Stimulated activated CD8-positive, alpha-beta memory T cell treated with anti-CD3 and anti-CD28 coated beads, Interleukin-7, amount 100 ng/mL, for 48 hours (primary cell): ENCODE results near the gene INSIG1.

ENCODE experiments used
- DNase-seq, 2 donors: peaks; one replicate each; pipeline ENCODE4 v3.0.0-alpha.2; 2020; ENCODE audit warnings: low read depth in 1 of 2; ENCODE audit errors: extremely low read depth in 1 of 2

INSIG1 gene

DNA sequence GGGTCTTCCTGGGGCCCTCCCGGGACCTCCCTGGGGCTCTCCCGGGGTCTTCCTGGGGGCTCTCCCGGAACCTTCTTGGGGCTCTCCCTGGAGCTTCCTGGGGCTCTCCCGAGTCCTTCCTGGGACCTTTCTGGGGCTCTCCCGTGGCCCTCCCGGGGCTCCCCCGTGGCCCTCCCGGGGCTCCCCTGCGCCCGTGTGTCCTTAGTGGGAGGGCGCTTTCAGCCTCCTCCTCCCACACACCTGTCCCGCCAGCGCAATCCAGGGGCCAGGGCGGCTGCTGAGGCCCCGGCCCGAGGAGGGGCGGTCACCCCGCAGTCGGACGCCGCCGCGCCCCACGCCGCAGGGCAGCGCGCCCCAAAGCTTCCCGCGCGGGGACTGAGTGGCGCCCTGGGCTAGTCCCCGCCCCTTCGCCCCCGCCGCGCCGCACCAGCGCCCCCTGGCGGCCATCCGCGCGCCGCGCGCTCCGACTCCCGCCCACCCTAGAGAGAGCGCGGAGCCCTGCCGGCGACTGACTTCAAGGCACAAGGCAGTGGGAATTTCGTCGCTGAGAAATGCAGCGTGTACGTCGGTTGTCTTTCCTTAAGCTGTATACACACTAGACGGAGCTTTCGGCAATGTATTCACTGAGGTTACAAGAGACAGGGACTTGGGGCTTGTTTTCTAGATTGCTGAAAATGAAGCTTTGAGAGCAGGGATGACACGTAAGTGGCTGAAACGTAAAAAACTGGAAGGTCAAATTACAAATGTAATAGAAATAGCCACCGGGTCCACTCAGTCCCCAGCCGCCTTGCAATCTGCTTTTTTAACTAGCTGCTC, 47.1 kb downstream of the INSIG1 start:
- DNase-seq = peak; percentile 44 to 59

DNA sequence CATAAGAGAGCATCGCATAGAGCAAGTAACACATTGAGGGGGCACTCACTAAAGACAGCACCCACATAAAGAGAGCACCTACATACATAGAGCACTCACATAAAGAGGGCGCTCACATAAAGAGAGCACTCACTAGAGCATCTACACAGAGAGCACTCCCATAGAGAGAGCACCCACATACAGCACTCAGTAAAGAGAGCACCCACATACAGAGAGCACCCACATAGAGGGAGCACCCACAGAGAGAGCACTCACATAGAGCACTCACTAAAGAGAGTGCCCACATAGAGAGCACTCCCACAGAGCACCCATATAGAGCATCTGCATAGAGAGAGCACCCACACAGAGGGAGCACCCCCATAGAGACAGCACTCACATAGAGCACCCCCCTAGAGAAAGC, 47.8 kb downstream of the INSIG1 start:
- no peak for DNase-seq

DNA sequence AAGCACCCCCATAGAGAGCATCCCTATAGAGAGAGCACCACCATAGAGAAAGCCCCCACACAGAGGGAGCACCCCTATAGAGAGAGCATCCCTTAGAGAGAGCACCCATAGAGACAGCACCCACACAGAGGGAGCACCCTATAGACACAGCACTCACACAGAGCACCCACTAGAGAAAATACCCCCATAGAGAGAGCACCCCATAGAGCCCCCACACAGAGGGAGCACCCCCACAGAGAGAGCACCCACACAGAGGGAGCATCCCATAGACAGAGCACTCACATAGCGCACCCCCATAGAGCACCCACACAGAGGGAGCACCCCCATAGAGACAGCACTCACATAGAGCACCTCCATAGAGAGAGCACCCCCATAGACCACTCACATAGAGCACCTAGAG, 48.6 kb downstream of the INSIG1 start:
- no peak for DNase-seq

DNA sequence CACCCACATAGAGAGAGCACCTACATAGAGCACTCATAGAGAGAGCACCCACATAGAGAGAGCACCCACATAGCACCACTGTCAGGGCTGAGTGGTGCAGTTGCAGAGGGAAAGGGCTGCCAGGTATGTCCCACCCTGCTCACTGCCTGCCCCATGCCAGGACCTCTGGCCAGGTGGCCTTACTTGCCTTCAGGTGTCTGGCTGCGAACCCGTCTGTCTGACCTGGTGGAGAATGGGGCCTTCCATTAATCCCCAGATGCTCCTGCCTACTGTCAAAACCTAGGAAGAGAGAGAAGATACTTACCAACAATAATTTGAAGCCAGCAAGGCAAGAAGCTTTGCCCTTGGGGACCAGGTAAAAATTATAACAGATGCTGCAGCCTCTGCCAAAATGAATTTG, 51.1 kb downstream of the INSIG1 start:
- DNase-seq = no peak

DNA sequence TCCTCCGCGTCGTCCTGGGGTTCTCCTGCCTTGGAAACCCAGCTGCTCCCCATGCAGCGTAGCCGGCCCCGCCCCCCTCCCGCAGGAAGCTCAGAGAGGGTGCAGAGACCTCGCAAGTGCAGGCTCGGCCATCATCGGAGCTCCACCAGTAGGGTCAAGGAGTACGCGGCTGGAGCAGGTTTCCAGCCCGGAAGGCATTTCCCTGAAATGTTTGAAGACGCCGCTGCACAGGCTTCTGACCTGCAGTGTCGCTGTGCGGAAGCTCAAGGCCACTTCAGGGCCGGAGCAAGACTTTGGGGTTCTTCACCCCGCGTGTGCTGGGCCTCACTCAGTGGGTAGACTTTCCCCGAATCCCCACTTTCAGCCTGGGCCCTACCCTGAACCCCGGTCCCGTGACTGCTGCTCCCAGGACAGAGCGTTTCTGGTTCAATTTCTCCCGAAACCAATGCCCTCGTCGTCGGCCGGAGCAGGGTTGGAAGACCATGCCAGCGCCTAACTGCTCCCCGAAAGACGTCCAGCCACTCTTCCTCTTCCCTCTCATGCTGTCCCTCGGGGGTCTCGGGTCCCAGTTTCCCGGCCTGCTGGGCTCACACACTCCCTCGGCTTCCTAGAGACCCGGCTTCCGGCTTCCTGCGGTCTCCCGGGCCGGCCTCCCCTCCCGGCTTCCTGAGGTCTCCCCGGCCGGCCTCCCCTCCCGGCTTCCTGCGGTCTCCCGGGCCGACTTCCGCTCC, 52.1 kb downstream of the INSIG1 start:
- no peak for DNase-seq

DNA sequence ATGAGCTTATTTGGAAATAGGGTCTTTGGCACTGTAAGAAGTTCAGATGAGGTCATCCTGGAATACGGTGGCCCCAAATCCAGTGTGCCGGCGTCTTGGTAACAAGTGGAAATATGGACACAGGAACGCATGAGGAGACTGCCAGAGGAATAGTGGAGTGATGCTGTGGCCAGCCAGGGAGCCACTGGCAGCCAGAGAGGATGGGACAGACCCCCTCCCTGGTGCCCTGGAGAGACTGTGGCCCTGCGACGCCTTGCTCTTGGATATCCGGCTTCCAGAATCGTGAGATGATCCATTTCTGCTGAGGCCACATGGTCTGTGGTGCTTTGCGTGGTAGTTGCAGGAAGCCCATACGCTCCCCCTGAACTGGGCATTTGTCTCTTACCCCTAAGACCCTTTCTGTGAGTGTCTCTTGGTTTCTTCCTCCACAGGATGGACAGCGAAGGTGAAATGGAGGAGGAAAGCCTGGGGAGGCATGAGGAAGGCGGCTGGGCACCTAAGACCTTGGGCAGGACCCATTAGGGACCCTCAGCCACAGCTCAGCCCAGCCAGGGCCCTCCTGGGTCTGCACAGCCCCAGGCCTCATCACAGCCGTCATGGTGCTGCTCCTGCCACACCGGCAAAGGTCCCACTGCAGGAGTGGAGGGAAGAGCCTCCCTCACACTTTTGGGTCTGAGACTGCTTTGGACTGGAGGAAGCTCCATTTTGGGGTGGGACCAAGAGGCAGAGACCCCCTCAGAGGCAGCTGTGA, 53.6 kb downstream of the INSIG1 start:
- no peak for DNase-seq

DNA sequence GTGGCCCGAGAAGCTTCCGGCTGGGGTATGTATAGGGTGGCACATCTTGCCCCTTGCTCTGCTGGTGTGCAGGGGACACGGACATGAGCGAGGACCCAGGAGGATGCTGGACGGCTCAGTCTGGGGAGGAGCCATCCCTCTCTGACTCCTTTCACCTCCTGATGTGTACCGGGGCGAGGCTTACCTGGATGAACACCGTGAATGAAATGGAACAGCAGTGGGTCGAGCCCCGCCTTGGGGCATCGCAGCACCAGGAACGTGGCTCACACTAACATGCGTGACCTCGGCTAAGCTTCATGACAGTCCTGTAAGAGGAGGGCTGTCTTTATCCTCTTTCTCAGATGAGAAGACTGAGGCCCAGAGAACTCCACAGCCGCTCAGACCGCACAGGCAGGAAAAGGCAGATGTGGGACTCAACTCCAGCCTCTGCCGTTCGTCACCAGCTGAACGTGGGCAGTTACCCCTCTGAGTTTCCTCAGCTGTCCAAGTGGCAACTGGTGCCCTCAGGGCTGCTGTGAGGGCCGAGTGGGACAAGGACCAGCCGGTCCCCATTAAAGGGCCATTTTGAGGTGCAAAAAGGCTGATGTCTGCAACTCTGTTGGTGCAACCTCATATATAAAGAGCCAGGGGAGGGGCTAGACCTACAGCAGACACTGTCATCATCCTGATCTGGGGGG, 54.5 kb downstream of the INSIG1 start:
- DNase-seq = no peak

DNA sequence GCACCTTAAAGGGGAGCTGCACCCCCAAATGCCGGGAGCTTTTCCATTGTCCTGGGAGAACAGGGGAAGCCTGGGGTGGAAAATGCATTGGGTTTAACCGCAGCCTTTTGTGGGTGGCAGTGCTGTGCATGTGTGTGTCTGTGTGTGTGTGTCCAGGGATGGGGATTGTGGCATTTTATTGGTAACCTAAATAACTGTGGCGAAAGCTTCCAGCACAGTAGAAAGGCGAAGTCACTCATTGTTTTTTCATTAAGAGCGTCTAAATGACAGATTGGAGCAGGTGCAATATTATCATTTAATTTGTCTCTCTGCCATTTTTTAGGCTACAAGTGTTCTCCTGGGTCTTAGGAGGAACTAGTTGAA, 55.1 kb downstream of the INSIG1 start:
- no peak for DNase-seq

DNA sequence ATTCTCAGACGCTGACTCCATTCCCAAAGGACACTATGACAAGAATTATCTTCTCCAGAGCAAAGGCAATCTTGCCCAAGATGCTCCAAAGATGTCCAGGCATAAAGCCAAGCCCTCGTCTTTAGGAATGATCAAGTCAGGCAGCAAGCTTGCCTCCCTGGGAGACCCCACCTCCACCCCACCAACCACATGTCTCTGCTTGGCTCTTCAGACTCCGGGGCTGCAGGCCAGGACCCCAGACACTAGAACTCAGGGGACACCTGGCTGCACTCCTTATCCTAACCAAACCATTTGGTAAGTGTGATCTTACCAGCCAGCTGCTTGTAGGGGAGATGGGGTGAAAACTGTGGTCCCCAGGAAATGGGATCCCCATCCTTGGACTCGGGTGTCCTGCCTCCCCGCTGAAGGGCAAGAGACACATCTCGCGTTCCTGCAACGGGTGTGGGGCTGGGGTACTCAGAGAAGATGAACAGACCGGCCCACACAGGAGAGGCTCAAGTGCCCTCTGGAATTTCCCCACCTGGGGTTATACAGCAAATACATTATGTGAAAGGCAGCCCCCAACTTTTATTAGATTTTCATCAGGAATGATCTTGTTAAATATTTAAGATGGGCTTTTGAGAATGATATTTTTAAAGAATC, 55.7 kb downstream of the INSIG1 start:
- DNase-seq = no peak

DNA sequence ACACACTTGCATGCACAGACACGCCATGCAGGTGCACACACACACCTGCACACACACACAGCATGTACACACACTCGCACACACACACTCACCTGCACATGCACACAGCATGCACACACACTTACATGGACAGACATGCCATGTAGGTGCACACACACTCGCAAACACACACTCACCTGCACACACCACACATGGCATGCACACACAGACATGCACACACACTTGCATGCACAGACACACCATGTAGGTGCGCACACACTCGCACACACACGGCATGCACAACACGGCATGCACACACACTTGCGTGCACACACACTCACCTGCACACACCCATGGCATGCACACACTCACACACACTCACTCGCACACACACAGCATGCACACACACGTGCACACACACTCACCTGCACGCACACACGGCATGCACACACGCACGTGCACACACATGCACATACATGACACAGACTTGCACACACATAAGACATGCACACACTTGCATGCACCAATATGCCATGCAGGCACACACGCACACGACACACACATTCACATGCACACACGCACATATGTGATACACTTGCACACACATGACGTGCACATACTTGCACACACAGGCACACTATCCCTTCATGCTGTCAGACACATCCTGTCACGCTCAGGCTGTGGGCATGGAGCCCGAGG, 56.8 kb downstream of the INSIG1 start:
- no peak for DNase-seq

DNA sequence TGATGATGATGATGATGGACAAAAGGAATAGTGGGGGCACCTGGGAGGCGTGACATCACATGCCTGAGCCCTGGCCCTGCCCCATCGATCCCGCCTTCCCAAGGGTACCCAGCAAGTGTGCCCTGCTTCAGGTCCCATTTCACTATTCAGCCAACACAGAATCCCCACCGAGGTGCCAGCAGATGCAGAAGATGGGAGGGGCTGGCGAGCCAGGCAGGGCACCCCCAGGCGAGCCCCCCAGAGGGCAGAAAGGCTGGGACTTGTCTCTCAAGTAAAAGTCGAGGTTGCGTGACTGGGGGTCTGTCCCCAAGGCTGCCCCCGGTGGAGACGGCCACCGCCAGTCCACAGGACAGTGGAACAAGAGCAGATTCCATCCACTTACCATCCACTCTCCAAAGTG, 57.5 kb downstream of the INSIG1 start:
- no peak for DNase-seq

DNA sequence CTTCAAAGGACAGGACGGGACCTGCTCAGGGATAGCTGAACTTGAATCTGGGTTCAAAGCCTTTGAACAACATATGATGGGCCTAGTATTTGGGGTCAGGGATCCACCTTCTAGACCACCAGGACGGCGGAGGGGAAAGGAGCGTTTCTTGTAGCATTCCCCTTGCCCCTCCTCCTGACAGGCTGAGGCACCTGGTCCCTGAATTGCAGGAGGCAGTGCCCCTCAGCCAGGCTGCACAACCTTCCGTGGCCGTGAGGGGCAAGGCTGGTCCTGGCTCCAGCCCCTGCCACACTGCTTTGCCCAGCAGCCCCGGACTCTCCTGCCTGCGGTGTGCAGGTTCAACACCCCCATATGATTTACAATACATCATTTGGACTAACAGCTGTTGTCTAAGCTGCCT, 58.1 kb downstream of the INSIG1 start:
- DNase-seq = no peak

DNA sequence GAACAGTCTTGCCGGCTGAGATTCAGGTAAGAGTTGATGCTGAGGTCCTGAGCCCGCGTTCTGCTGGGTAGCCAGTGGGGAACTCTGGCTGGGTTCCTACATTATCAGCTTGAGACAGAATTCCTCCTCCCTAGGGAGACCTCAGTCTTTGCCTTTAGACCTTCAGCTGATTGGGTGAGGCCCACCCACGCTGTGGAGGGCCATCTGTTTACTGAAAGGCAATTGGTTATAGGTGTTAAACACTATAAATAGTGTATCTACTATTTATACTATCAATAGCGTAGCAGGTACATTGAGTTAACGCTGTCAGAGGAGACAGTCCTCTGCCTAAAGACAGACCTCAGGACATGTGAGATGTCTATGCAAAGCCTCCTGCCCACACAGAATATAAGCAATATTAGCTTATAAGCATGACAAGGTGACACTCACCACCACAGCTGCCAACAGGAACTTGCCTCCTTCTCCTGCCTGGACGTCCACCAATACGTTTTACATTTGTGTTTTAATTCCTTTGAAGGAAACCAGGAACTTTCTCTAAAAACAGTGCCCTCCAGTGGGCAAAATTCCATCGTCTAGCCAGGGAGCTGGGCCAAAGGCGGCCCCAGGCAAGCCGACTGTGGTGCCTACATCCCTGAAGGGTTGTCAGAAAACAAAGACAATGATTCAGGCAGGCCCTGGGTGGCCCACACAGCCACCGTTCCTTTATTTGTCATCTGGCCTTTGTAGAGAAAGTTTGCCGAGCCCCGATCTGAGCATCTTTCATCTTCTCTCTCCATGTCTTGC, 58.8 kb downstream of the INSIG1 start:
- DNase-seq = no peak

DNA sequence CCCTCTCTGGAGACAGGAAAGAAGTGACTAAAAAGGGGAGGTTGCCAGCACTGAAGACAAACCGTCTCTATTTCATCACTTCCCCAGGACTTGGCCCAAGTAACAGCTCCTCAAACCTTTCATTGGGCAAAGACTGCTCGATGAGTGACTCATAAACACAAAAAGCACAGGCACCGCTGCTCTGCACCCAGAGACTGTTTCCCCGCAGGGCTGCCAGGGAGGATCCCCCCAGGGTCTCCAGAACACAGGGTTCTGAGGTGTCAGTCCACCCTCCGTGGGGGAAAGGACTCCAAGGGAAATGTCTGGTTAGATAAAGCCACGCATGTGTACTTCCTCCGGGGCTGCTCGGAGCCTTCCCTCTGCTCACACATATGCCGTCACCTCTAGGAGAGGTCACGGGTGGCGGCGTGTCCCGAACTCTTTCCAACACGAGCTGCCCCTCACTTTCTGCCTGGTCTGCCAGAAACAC, 59.9 kb downstream of the INSIG1 start:
- DNase-seq = no peak

DNA sequence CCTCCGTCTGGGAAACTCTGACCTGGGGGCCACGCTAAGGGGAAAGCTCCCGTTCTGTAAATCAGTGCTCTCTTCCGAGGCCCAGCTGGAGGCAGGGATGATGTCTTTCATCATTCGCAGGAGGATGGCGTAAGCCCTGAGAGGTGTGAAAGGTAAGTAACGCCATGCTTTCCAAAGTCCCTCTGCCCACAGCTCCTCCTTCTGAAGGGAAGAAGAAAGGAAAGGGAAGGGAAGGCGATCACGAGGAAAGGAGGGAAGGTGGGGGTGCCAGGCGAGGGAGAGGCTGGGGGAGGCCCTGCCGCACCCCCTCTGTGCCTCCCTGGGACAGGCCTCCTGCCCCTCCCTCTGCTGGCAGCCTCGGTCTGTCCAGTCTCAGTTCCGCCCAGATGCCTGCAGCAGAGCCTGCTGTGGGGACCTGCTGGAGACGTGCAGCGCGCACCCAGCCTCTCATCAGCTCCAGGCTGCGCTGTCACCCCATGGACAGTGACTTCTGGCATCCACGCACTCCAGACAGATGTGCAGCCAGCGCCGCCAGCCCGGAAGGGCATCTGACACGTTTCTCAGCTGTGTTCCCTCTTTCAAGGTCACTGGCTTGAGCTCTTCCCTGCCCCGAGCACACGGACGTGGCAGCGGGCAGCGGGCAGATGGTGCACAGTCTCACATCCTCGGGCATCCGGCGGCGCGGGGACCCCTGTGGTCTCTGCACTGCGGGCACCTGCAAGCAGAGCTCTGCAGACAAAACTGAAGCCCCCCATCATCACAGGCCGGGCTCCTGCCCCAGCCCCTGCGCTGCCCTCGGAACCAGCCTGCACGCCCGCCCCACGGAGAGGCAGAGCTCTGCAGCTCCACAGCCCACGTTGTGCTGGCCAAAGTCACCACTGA, 60.6 kb downstream of the INSIG1 start:
- no peak for DNase-seq

DNA sequence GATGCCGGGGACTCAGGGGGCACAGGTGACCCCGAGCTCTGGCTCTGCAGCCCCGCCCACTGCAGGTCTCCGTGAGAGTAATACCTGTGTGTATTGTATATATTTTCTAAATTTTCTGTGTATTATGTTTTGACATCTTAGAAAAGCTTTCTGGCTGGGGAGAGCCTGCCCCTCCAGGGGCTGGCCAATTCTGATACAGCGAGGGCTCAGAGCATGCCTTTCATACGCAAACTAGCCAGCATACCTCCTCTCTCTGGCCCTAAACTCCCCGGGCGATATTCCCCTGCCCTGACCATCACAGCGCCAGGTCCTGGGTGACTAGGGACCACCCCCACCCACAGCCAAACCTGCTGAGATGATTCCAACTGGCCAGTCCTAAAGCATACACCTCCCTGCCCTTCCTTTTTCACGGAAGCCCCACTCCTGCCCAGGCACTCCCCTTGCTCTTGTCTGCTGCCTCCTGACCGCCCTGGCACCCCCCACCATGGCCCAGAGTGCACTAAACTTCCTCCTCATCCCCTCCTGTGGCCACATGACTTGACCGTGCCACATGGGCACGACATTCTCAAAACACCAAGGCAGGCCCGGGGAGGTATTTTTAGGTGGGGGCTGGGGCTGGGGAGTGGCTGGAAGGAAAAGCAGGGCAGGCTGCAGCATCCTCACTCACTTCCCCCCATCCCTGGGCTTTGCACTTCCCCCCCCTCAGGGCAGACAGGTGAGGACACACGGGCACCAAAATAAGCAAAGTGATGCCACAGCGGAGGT, 61.5 kb downstream of the INSIG1 start:
- DNase-seq = no peak
